Femur (tissue), 1 donor: ENCODE measurements around the gene SHANK2.
A peak's percentile ranks its signal among the peaks of the same experiment; 100 is the strongest.

ENCODE experiments used
- DNase-seq: peaks from one replicate; pipeline ENCODE4 v3.0.0-alpha.2; 2017

The SHANK2 gene

DNA sequence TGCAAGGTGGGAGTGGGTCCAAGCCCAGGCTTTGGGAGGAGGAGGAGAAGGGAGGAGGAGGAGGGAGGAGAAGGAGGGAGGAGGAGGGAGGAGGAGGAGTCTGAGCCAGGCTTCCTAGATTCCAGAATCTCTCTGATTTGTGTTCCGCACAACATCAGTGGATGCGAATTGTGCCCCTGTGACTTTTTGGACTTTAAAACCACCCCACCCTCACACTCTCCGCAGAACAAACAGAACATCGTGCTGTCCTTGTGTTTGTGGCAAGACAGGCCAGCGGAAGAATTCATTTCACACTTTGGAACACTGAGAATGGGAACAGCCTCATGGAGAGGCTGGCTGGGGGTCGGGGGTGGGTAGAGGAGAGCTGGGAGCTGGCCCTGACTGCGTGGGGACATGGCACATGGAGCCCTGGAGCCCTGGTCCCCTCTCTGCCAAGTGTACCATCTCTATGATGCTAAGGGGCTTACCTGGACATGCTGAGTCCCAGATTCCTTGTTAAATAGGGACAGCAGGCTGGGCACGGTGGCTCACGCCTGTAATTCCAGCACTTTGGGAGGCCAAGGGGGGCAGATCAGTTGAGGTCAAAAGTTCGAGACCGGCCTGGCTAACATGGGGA is 16.4 kb upstream of the SHANK2 start:
- no peak for DNase-seq

DNA sequence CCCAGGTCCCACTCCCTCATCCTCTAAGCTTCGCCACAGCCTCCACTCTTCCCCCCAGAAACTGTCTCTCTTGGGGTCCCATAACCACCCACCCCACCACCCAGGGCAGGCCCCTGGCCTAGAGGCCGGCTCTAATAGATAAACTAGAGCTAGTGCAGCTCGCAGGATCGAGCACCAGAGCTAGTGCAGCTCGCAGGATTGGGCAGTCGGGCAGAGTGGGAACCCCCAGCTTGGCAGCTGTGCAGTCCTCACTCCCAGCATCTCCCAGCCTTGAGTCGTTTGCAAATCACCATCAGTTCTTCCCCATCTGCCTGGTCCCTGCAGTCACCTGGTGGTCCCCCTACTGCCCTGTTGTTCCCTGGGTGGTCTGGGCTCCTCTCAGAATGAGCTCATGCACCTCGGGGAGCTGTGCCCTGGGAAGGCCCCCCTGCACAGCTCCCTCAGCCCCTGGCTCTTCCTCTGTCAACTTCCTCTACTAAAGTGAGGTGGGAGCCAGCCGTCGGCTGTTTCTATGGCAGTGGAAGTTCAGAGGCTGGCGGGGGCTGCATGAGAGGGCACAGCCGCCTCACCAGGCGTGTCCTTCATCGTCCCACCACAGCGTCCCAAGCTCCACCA is 15.5 kb upstream of the SHANK2 start:
- DNase-seq, result no peak

DNA sequence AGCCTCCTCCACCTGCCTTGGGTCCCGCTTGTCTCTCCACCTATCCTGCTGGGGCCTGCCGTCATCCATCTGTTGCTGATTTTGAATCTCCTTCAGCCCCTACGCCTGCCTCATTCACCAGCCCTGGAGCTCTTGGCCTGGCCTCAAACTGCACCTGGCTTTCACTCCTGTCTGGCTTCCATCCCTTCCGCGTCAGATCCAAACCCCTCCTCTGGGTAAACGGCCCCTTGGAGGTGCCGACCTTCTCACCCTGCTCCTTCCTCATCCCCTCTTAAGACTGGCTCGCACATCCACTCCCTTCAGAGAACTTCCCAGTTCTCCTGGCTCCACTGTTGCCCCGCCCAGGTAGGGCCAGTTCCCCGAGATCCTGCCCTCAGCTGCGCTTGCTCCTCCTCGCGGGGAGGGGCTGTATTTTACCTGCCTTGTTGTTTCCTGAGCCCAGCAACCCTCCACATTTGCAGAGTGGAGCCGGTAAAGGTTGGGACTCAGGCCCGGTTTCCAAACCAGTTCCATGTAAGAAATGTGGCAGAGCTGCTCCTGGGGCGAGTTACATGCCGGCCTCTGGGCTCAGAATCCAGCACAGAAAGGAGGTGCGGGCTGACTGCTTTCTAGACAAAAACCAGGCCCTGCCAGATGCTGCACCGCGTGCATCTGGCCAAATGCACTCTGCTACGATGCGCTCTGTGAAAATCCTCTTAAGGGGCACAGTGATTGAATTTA is 13.9 kb upstream of the SHANK2 start:
- no peak for DNase-seq

DNA sequence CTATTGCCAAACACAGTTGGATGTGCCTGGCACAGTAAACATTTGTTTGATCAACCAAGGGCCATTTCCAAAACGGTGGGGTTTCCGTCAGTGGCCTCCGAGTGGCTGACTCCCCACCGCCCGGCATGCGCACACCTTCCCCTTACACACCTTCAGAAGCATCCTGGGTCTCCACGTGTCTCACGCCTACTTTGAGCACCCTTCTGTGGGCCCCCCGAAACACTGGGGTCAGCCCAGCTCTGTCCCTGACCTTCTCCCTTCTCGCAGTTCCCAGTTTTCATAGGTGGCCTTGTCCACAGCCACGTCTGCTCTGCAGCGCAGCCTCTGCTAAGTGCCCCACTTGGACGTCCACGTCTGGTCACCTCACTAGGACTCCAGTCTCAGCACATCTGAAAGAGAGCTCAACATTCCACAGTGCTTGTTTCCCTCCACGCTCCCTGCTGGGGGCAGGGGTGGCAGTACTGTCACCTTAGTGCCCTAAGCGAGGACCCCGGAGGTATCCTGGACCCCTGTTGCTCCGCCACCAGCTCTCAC is 13.2 kb upstream of the SHANK2 start:
- DNase-seq, result no peak

DNA sequence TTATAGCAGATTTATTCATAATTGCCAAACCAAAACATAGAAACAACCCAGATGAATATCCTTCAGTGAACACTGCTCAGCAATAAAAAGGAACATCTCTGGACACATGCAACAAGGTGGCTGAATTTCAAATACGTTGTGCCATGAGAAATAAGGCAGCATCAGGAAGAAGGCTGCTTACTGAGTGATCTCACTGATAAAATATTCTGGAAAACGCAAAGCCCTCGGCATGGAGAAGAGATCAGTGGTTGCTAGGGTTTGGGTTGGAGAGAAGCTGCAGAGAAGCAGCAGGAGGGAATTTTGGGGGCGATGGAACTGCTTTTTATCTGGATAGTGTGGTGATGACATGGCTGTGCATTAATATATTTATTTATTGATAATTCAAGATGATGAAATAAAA is 11.0 kb upstream of the SHANK2 start:
- no peak for DNase-seq

DNA sequence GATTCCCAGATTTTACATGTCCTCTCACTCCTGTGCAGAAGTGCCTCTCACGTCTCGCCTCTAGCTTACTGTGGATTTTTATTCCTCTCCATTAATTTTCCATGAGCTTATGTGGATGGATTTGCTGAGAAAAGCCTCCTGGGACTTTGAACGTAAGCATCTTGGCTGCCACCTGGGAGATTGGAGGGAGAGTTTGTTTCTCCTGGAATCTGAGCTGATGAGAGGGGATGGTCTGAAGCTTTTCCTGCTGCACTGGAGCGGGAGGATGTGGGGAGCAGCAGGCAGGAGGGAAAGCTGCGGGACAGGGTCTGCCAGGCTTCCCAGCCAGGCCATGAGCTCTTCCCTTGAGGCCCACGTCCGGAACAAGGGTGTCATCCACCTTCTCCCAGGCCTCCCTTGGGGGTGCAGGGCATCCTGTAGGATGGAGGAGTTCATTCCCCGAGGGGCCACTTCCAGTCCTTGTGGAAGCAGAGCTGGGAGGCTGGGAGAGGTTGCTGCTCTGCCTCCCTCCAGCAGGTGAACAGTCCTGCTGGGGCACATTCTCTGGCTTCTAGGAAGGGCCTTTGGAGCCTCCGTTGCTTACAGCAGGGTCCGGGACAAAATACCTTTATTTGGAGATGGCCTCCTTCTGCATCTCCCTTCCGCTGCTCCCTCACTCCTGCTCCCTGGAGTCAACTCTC is 3.6 kb upstream of the SHANK2 start:
- no peak for DNase-seq

DNA sequence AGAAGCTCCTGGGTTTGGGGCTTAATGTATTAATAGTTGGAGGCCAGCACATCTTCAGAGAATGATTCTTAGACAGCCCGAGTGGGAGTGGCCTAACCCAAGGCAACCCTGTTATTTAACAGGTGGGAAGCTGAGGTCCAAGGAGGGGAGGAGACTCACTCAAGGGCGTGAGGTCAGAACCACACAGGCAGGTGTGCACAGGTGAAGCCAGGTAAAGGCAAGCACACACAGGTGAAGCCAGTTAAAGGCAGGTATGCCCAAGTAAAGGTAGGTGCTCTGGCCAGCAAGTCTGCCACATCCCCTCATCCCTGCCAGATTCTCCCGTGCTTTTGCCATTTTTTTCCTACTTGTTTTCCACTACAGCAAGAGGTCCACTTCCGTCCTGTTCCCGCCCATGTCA is 2.9 kb upstream of the SHANK2 start:
- no peak for DNase-seq

DNA sequence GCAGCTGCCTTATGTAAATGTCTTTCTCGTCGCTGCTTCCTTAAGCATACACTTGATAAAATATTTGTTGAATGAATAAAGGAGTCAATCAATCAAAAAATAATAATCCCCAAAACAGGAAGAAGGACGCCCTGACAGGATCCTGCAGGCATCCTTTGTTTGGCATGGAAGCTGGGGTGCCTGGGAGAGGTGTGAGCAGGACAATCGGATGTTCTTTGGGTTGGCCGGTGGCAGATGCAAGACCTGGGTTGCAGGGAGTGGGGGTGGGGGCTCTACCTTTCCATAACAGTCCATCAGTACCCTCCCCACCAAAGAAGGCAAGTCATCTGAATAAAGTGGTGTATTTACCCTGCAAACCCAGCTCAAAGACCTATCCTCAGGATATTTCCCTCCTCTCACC is 1.4 kb upstream of the SHANK2 start:
- DNase-seq, result no peak

DNA sequence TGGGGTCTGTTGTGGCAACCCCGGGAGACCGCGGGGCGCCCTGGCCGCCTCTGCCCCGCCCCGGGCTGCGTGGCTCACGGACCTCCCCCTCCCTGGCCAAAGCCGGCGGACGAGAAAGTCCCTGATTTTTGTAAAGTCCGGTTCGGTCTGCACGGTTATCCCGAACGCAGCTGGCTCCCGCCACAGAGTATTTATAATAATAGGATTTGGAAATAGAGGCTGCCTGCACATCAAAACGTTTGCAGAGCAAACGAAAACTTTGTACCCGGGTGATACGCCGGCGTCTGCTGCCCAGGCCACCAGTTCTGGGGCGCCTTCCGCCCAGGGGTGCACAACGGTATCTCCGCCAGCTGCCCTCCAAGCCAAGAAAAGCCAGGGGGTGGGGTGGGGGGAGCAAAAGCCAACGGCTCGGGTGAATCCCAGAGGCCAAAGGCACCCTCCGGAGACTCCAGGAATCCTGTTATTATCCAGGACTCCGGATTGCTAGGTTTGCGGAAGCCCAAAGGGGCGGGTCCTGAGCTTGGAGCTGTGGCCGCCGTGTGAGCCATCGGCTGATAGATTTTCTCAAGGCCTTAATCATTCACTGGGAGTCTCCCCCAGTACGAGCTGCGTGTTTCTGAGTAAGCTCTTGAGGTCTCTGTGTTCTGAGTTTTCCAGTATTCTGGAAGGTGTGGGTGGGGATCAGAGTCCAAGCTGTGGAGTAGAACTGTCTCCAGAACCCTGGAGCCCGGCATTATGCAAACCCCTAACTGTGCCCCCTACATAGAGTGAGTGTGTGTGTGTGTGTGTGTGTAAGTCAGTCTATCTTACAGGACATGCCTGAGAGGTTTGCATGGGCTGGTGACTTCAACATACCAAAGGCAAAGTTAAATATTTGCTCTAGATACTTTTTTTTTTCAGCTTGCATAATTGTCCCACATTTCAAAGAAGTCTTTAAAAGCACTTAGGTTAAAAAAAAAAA is 673 bp upstream of the SHANK2 start:
- DNase-seq, result peak; percentile 58

DNA sequence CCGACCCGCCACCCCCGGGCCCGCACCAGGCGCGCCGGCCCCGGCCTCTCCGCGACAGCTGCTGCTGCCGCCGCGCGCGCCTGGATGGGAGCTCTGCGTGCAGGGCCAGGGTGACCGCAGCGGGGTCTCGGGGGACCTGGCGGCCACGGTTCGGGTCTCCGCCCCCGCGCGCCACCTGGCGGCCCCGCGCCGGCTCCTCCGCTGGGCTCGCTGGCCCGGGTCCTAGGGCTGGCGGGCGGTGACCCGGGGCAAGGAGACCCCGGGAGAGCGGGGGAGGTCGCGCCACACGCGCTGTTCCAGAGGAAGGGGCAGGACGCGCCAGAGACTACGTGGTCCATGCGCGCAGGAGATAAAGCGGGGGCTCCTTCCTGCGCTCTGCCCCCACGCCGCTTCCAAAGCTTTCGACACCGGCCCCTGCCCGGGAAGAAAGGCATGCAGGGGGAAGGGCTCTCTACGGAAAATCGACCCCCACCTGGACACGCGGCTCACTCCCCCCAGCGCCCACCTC is 562 bp downstream of the SHANK2 start:
- DNase-seq, result no peak

DNA sequence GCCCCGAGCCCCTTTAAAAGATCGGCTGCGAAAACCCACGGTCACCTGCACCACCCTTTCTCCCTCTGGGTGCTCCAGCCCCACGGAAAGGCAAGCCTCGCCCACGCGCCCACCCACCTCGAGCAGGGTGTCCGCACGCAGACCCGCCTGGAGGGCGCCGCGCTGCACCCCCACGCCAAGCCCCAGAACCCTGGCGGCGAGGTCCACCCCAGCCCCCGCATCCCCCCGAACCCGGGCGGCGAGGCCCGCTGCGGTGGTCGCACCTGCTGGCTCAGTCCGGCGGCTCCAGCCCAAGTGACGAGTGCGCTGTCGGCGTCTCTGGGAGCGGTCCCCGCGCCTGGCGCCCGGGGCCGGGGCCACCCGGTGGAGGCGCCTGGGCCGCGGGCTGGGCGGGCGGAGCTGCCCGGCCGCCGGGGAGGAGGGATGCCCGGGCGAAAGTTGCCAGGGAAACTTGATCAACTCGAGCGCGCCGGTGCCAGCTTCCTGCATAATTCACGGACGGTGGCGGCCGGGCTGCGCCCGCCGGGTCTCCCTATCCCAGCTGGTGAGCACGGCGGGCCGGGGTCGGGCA is 1.1 kb downstream of the SHANK2 start:
- DNase-seq, result no peak

DNA sequence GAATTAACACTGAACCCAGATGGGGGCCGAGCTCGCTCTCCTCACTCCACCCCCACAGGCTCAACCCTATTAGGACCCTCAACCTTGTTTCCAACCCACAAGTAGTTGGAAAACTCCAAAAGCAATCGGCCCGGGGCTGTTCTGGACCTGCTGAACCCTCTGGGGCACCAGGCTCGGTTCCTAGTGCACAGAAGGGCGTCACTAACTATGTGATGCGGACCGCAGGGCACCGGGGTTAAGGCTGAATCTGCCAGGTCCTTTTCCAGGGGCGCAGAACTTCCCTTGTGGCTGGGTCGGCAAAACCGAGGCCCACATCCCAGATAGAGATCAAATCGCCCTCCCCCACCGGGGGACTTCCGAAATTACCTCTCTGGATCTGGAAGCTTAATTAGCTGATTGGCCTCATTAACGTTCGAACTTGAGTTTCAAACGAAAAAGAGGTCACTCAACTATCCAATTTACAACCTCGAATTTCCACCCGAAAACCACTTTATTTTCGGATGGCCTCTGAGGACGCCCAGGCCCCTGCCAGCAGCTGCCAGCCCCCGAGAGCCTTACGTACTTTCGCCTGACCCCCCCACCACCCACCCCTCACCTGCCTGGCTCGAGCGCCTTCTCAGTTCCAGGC is 1.7 kb downstream of the SHANK2 start:
- DNase-seq, result no peak

DNA sequence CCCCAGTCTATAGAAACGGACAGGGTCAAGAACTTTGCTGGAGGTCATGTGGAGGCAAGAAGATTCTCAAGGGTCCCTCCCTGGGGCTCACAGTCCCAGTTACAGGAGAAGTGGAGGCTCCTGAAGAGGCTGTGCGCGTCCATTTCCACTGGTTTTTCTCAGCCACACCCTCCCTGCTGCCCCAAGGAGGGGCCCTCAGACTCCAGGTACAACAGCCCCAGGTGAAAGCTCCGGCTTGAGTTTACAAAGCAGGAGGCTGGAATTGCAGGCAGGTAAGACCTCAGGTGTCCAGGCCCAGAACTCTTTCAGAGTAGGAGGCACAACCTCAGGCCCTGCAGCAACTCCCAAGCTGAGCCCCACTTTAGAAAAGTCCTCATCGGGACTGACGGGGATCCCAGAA is 3.1 kb downstream of the SHANK2 start:
- no peak for DNase-seq

DNA sequence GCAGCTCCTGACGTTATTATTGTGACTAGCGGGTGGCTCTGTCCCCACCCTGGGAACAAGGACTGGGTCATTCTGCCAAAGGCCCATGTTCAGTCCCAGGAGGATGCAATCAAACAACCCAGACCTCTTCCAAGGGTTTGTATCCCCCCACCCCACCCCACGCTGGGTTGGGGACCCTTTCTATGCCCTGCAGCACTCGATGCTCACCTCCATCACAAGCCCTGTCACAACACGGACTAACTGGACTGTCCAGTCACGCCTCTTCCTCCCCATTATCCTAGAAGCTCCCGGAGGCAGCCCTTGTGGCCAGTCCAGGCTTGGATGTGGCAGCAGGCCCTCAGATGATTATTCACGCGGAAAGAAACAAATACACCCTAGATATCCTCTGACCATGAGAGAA is 3.7 kb downstream of the SHANK2 start:
- no peak for DNase-seq

DNA sequence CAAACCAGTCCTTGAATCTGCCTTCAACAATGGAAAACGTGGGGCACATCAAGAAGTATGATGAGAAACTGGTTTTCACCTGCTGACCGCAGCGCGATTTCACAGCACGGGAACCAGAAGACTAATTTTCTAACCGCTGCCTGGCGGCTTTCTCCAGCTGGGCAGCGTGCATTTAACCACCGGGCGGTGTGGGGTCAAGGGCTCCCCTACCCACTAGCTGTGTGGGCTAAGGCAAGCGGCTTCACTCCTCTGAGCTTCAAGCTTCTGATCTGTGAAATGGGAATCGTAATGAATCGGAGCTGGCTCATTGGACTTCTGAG is 4.2 kb downstream of the SHANK2 start:
- no peak for DNase-seq

DNA sequence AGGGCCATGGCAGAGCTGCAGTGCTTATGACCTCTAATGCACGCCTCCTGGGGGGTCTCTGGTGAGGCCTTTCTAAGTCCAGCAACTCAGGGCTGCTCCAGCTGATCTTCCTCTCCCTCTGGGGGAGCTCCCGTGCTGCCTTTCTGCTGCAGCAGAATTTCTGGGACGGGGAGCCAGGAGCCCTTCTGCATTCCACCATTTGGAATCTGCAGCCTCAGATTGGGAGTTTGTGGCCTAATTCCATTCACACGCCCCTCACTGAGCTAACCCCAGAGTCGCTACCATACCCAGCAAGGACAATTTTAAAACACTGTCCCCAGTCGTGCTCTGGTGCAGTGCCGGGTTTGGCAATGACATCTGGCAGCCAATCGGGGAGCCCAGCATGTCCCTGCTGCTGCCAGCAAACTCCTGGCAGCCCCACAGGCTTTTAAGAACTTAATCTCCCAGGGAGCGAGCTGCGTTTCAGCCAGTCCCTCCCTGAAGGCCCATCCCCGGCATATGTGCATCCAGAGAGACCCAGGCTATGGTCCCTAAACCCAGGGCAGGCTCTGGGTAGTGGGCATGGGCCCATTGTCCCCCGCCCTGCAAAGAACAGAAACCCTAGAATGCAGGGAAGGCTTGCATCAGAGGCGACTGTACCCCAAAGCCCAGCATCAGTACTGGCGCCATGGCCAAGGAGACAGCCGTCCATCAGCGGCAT is 4.7 kb downstream of the SHANK2 start:
- DNase-seq, result no peak

DNA sequence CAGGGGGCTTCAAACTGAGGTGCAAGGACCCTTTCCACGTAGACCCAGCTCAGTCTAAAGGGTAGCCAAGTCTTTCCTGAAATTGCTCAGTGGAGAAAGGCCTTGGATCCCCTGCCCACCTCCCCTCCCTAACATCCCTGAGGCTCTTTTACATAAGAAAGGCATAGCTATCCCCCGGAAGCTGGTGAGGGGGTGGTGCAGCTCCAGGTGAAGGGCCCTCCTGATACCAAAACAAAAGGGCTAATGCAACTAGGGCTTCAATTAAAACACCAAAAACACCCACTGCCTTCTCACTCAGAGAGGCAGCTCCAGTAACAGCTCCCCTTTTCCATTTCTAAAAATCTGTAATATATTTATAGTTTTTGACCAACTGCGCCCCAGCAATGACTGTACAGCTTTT is 5.8 kb downstream of the SHANK2 start:
- no peak for DNase-seq

DNA sequence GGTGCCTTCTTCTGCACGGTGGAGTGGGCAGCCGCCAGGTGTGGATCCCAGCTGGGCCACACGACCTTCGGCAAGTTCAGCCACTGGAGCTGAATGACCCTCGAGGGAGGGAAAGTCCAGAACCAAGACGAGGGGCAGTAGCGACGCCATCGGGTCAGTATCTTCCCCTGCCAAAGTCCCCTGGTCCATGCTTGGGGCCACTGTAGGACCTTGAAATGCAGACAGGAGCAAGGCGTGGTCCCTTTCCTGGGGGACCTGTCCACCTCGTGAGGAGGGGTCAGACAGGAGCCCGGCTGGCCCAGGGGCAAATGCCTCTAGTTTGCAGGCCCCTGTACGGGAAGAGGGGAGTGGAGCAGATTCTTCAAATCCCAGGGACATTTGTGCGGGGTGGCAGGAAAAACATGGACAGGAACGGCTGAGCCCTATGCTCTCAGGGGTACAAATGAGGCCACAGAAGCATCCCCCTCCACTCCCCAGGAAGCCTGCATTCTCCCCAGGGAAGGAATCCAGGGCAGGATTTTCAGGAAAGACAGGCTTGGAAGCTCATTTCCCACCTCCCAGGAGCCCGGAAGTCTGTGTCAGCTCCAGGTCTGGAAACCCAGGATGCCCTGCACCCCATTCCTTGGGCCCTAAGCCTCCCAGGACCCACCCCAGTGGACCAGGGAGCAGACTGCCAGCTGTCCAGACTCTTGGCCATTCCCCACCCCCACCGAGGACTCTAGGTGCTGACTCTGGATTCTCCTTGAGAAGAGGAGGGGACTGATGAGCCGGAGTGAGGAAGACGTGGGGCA is 6.6 kb downstream of the SHANK2 start:
- DNase-seq, result no peak

DNA sequence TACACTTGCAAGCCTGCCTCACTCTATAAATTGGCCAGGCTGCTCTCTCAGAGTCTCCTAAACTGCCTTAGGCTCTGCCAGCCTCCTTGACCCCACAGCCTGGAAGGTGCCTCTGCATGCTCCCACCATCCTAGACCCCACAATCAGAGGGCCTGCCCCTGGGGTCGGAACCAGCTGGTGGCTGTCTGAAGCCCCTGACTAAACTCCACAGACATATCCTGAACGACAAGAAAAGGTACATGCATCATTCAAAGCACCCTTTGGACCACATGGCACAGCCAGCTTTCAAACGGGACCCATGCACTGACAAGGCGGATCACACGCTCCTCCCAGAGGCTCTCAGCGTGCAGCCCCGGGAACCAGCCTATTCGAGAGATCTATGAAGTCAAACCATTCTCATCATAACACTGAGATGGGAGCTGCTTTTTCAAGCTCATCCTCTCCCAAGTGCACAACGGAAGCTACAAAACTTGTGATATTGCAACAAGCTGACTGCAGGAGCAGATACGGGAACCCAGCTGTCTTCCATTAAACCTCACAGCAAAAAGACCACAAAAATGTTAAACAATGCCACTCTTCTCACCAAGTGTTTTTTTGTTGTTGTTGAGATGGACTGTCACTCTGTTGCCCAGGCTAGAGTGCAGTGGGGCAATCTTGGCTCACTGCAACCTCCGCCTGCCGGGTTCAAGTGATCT is 8.1 kb downstream of the SHANK2 start:
- DNase-seq, result no peak
